NB4 (cell line): ENCODE data around the gene PTCHD4.

ENCODE experiments used
- MAX ChIP-seq: IDR thresholded peaks from 2 replicates; pipeline ENCODE4 v1.6.1; 2011; ENCODE audit warnings: low read depth, low read length
- TF ChIP-seq, protein P1 (sequence below): IDR thresholded peaks from one replicate; pipeline ENCODE4 v1.5.1; 2012; ENCODE audit warnings: low read depth, low read length

DNA sequence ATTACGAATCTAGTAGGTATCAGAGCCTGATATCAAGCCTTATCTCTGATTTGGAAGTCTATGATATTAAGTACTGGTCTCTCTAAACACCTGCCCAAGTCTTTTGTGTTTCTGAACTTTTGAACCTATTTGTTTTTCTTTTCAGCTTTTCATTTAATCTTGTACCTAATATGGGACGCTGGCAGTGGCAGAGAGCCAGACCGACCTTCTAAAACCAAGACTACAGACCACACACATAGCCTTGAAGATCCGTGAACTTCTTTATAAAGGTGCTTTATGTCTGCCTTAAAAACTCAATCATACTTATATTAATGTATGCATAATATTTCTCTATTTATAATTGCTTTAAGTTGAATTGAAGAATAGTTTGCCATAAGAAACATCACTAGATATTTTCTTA lies 12.6 kb upstream of the PTCHD4 start:
- TF ChIP-seq MAX, result no peak
- TF ChIP-seq, protein P1, sequence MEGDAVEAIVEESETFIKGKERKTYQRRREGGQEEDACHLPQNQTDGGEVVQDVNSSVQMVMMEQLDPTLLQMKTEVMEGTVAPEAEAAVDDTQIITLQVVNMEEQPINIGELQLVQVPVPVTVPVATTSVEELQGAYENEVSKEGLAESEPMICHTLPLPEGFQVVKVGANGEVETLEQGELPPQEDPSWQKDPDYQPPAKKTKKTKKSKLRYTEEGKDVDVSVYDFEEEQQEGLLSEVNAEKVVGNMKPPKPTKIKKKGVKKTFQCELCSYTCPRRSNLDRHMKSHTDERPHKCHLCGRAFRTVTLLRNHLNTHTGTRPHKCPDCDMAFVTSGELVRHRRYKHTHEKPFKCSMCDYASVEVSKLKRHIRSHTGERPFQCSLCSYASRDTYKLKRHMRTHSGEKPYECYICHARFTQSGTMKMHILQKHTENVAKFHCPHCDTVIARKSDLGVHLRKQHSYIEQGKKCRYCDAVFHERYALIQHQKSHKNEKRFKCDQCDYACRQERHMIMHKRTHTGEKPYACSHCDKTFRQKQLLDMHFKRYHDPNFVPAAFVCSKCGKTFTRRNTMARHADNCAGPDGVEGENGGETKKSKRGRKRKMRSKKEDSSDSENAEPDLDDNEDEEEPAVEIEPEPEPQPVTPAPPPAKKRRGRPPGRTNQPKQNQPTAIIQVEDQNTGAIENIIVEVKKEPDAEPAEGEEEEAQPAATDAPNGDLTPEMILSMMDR, result no peak
